Measurements from ENCODE around the gene WDR12. TPM values are rescaled to one million over a fixed set of nuclear protein-coding genes. Genes with fewer than 3 reads are reported as not detected.
A peak's percentile ranks its signal among the peaks of the same experiment; 100 is the strongest.

Gene WDR12
- total and polyA plus RNA-seq, 2 of the 4 experiments (the other 2 are of a cell fraction), result 8.6 to 17.0 TPM

- ChIA-PET POLR2A (ENCODE audit: unreplicated experiment) (no interaction called here), CTCF (interaction anchor here (0.7 to 1.1 kb wide), 2 partner anchors 322 to 1485 kb away, joined by 3 read pairs; no protein-coding TSS in a partner anchor)
- H2AFZ ChIP-seq (replicated peaks; ENCODE audit: low read length, poor library complexity), result peak overlapping the region; percentile 94
- H3K4me1 ChIP-seq (ENCODE audit: control insufficient read depth, insufficient read depth, low read length), result peaks cover 2% of the 10 kb centered on the region; the same call in 1 of the 2 replicates
- no peak overlapping the region for H3K18ac ChIP-seq (ENCODE audit: low read depth, low read length)
- peak overlapping the region; percentile 21; the same call in 1 of the 2 replicates for H4K5ac ChIP-seq (ENCODE audit: low read depth, low read length)
- H4K8ac ChIP-seq (ENCODE audit: low read depth in 2 of 2, low read length in 2 of 2), result peak overlapping the region; percentile 68 to 99
- intact Hi-C loops (cut with micrococcal nuclease), result no loop called here
- dilution Hi-C loops (cut with HindIII; ENCODE audit: low sequenced_read_pairs, unreplicated experiment), result no loop called here
- H3K4me2 ChIP-seq (ENCODE audit: low read depth, low read length), result peak overlapping the region; percentile 61
- peak overlapping the region; percentile 70 for H3K4me3 ChIP-seq (ENCODE audit: insufficient read depth, low read depth, low read length)
- no peaks in the 10 kb centered on the region for H3K9me1 ChIP-seq (ENCODE audit: insufficient read depth, low read length)
- H3K9ac ChIP-seq (ENCODE audit: low read depth, low read length), result peak overlapping the region; percentile 94
- in situ Hi-C loops (cut with MboI; ENCODE audit: low sequenced_read_pairs), result no loop called here
- no peak overlapping the region; the same call in 2 of the 3 replicates for H2BK15ac ChIP-seq (ENCODE audit: low read depth, low read length)
- H4K20me1 ChIP-seq (ENCODE audit: insufficient read depth, low read length), result no peaks in the 10 kb centered on the region
- ATAC-seq (ENCODE audit: low read depth) (peak; percentile 7), DNase-seq (no peak)
- H2AK9ac ChIP-seq (replicated peaks; ENCODE audit: low read depth, low read length, poor library complexity), result peak overlapping the region; percentile 84
- no peaks in the 10 kb centered on the region for H3K9me3 ChIP-seq (ENCODE audit: control insufficient read depth, insufficient read depth, low read length)
- peak overlapping the region; percentile 62 for H4K91ac ChIP-seq (ENCODE audit: insufficient read depth, low read depth, low read length)
- H2BK20ac ChIP-seq (ENCODE audit: low read depth, low read length), result 0 out of 2 replicates have a peak overlapping the region, but pooled peaks have one; percentile 15
- H2AK5ac ChIP-seq (ENCODE audit: low read depth, low read length), result peak overlapping the region; percentile 14; the same call in 1 of the 2 replicates
- H3K36me3 ChIP-seq (ENCODE audit: control insufficient read depth, insufficient read depth, low read length), result 0 out of 2 replicates have a peak, but pooled peaks cover 2% of the 10 kb centered on the region
- H2BK120ac ChIP-seq (ENCODE audit: low read depth, low read length), result peak overlapping the region; percentile 68
- H3K23ac ChIP-seq (ENCODE audit: low read depth, low read length), result peak overlapping the region; percentile 93
- no peak for TF ChIP-seq CTCF (conservative IDR thresholded peaks at IDR 0.05; ENCODE audit: low read depth, low read length)
- TF ChIP-seq SMC3 (IDR thresholded peaks at IDR 0.05; ENCODE audit: low read depth, low read length), result no peak
- no peak for TF ChIP-seq MAFK (IDR thresholded peaks at IDR 0.05; ENCODE audit: low read depth, low read length)
- no peak for TF ChIP-seq MXI1 (IDR thresholded peaks at IDR 0.05; ENCODE audit: borderline replicate concordance, low read depth, low read length)
- TF ChIP-seq RCOR1 (IDR thresholded peaks at IDR 0.05; ENCODE audit: insufficient replicate concordance, low read length), result no peak
- TF ChIP-seq ELK1 (IDR thresholded peaks at IDR 0.05; ENCODE audit: borderline replicate concordance, low read depth, low read length), result no peak
- no peak for TF ChIP-seq POLR2A (IDR thresholded peaks at IDR 0.05; ENCODE audit: low read depth, low read length)
- TF ChIP-seq RAD21 (IDR thresholded peaks at IDR 0.05; ENCODE audit: low read length), result no peak
- TF ChIP-seq CEBPB (IDR thresholded peaks at IDR 0.05; ENCODE audit: low read depth, low read length), result no peak
- no peak for TF ChIP-seq FOS (IDR thresholded peaks at IDR 0.05; ENCODE audit: low read depth, low read length)
- no peak for TF ChIP-seq BHLHE40 (IDR thresholded peaks at IDR 0.05; ENCODE audit: low read depth, low read length)
- TF ChIP-seq CHD1 (IDR thresholded peaks at IDR 0.05; ENCODE audit: low read depth, low read length), result no peak
- no peak for TF ChIP-seq MAZ (IDR thresholded peaks at IDR 0.05; ENCODE audit: borderline replicate concordance, low read depth, low read length)
- TF ChIP-seq RFX5 (IDR thresholded peaks at IDR 0.05; ENCODE audit: low read depth, low read length), result no peak
- H2BK5ac ChIP-seq (ENCODE audit: low read depth, low read length, poor library complexity, severe bottlenecking), result peak overlapping the region; percentile 15
- H3K27ac ChIP-seq (ENCODE audit: insufficient read depth, low read length), result peak overlapping the region; percentile 18
- peak overlapping the region; percentile 86 for H3K14ac ChIP-seq (replicated peaks; ENCODE audit: low read depth, low read length)
- H3K4ac ChIP-seq (ENCODE audit: low read depth, low read length), result peak overlapping the region; percentile 67
- H3K27me3 ChIP-seq (ENCODE audit: control insufficient read depth, insufficient read depth, low read length), result no peaks in the 10 kb centered on the region
- WGBS, 2 experiments (ENCODE audit: extremely low coverage in 2 of 2, insufficient read length in 1 of 2), result 0% methylated on average over 4 of the region's 8 CpGs; no CpG with 5 or more reads in 1 of the 2 experiments
- peak overlapping the region; percentile 60; the same call in 1 of the 2 replicates for H3K56ac ChIP-seq (ENCODE audit: extremely low read depth, insufficient read depth, low read length)
- no TSS peak for BruUV-seq (replicated peaks)
- peaks cover 8 to 21% of the 10 kb centered on the region in 2 experiments for H3K79me1 ChIP-seq (ENCODE audit: low read depth in 1 of 2, low read length in 2 of 2)
Measured at GRCh38 chr2:202911203-202911511, 316 bp downstream of the WDR12 start.
